ENCODE data around the gene ITIH5.

ITIH5 gene

DNA sequence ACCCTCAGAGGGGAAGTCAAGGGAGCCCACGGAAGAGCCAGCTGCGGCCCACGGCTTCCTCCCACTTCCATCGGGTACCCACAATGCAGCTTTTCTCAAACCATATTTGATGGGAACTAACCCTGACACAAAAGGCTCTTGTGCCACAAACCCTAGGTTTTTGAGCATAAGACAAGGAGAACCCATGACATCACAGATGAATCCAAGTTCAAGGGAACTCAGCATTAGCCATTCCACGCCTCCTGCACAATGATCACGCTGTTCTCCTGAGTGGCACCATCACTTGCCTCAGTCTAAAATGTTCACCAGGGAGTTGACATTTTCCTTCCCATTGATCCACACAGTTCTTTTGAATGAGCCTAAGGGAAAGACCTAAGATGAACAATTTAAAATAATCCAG, 70.4 kb downstream of the ITIH5 start:
- ChIA-PET CTCF (interaction anchor here (0.6 kb wide), 1 partner anchor 18 kb away, joined by 5 read pairs; no protein-coding TSS in a partner anchor), POLR2A (no interaction called here)
- no peak for DNase-seq (ENCODE audit: extremely low spot score)
- TF ChIP-seq ARNT (IDR thresholded peaks at IDR 0.05) (no peak), FOXM1 (IDR thresholded peaks at IDR 0.05; ENCODE audit: borderline replicate concordance) (no peak), HDGF (IDR thresholded peaks at IDR 0.05; ENCODE audit: borderline replicate concordance) (no peak), CTBP1 (IDR thresholded peaks at IDR 0.05; ENCODE audit: borderline replicate concordance) (no peak)

DNA sequence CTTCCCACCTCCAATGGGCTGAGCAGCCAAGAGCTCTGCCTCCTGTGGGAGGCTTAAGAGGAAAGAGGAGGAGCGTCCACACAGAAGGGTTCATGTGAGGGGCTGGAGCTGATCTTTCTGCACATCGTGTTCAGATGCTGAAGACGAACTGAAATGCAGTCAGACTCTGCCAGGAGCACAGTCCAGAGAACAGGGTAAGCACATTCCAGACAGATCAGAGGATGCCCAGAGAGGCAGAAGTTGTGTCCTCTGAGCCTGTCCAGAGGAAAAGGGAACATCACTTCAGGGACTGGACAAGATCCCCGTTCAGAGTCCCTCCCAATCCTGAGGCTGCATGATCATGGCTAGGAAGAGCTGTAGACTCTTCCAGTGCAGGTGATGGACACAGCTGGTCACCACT, 72.9 kb downstream of the ITIH5 start:
- POLR2A ChIA-PET = no interaction called here

DNA sequence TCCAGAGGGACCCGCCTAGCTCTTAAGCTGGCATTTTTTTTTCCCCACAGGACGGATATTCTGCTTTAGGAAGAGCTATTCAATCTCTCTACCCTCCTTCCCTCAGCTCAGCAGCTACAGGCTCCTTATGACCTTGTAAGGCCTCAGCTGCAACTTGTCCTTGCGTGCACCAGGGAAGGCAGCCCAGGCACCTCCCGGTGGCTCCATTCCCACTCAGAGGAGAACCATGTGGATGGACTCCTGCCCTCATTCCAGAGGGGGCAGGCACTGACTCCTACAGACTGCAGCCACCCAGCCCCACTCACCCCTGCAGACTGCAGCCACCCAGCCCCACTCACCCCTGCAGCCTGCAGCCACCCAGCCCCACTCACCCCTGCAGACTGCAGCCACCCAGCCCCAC, 73.7 kb downstream of the ITIH5 start:
- no peak for DNase-seq (ENCODE audit: extremely low spot score)
- TF ChIP-seq SUZ12 (IDR thresholded peaks at IDR 0.05) (no peak), ARNT (IDR thresholded peaks at IDR 0.05) (no peak), FOXM1 (IDR thresholded peaks at IDR 0.05; ENCODE audit: borderline replicate concordance) (no peak), BHLHE40 (IDR thresholded peaks at IDR 0.05; ENCODE audit: borderline replicate concordance) (no peak), FOXA1 (IDR thresholded peaks at IDR 0.05) (no peak)
- TF ChIP-seq, protein P1, sequence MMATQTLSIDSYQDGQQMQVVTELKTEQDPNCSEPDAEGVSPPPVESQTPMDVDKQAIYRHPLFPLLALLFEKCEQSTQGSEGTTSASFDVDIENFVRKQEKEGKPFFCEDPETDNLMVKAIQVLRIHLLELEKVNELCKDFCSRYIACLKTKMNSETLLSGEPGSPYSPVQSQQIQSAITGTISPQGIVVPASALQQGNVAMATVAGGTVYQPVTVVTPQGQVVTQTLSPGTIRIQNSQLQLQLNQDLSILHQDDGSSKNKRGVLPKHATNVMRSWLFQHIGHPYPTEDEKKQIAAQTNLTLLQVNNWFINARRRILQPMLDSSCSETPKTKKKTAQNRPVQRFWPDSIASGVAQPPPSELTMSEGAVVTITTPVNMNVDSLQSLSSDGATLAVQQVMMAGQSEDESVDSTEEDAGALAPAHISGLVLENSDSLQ (IDR thresholded peaks at IDR 0.05) = no peak
- POLR2A ChIA-PET = no interaction called here
- CTCF ChIA-PET = interaction anchor here (0.6 kb wide), 1 partner anchor 12 kb away, joined by 3 read pairs; no protein-coding TSS in a partner anchor

More for the DNA sequence above, 72.9 kb downstream of the ITIH5 start:
- DNase-seq (ENCODE audit: extremely low spot score) = no peak
- TF ChIP-seq LEF1 (IDR thresholded peaks at IDR 0.05; ENCODE audit: borderline replicate concordance) (no peak), CTBP1 (IDR thresholded peaks at IDR 0.05; ENCODE audit: borderline replicate concordance) (no peak), FOXK2 (IDR thresholded peaks at IDR 0.05) (no peak), ZNF384 (IDR thresholded peaks at IDR 0.05) (no peak)
- CTCF ChIA-PET = no interaction called here

DNA sequence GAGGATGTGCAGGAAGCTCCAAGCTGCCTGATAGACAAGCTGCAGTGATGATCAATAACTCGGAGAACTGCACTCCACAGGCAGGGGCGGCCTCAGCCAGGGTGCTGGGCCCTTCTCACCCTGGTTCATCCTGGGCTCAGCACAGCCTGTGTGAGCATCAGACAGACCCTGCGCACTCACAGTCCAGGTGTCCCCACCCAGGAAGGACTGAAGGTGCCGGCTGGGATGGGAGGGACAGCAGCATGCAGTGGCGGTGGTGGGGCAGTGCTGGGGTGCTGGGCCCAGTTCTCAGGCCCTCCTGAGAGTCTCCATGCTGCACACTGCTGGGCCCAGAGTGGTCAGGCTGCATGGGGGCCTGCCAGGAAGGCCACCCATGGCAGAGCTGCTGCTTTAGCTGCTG, 74.1 kb downstream of the ITIH5 start:
- TF ChIP-seq FOXA1 (IDR thresholded peaks at IDR 0.05) = no peak
- no peak for DNase-seq (ENCODE audit: extremely low spot score)
- ChIA-PET POLR2A (no interaction called here), CTCF (interaction anchor here (0.6 kb wide), 1 partner anchor 12 kb away, joined by 3 read pairs; no protein-coding TSS in a partner anchor)

DNA sequence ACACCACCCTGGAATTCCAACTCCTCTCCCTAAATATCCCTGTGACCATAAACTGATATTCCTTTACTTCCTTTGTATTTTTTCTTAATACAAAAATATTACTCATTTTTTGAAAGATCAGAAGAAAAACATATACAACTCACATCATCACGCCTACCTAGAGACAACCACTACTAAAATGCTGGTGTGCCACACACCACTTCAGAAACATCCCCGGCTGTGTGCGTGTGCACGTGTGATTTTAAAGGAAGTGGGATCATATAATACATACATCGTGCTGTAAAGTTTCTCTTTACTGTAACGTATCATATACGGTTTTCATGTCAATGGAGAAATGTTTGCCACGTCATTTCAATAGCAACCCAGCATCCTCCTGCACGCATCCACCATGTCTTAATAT, 76.5 kb downstream of the ITIH5 start:
- DNase-seq (ENCODE audit: extremely low spot score) = no peak
- POLR2A ChIA-PET = interaction anchor here (0.6 kb wide), 1 partner anchor 46 kb away, joined by 3 read pairs; no protein-coding TSS in a partner anchor
- TF ChIP-seq, protein P1 (IDR thresholded peaks at IDR 0.05) = no peak
- TF ChIP-seq FOXA1 (IDR thresholded peaks at IDR 0.05) = no peak
- TF ChIP-seq HDGF (IDR thresholded peaks at IDR 0.05; ENCODE audit: borderline replicate concordance) = no peak
- no peak for TF ChIP-seq NFRKB (IDR thresholded peaks at IDR 0.05)
- CTCF ChIA-PET = no interaction called here

DNA sequence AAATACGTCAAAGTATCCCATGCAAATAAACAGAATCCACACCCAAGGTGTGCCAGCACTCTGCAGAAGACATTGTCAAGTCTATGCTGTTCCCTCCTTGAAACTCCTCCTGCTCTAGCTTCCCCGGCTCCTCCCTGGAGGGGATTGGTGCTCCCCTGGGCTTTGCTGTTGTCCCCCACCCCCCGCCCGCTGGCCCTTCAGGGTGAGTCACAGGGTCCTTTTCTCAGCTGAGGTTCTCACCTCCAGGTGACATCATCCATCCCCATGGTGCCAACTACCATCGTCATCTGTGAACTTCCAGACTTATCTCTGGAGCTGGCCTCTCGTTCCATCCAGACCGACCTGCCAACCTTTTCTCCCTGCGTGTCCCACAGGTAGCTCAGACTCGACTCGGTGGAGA, 77.0 kb downstream of the ITIH5 start:
- DNase-seq (ENCODE audit: extremely low spot score) = no peak
- POLR2A ChIA-PET = interaction anchor here (0.6 kb wide), 1 partner anchor 45 kb away, joined by 3 read pairs; no protein-coding TSS in a partner anchor
- CTCF ChIA-PET = no interaction called here
- TF ChIP-seq LEF1 (IDR thresholded peaks at IDR 0.05; ENCODE audit: borderline replicate concordance) (no peak), TARDBP (IDR thresholded peaks at IDR 0.05) (no peak), NFRKB (IDR thresholded peaks at IDR 0.05) (no peak), SP1 (IDR thresholded peaks at IDR 0.05) (no peak), BHLHE40 (IDR thresholded peaks at IDR 0.05; ENCODE audit: borderline replicate concordance) (no peak), FOXM1 (IDR thresholded peaks at IDR 0.05; ENCODE audit: borderline replicate concordance) (no peak), SUZ12 (IDR thresholded peaks at IDR 0.05) (no peak), ARNT (IDR thresholded peaks at IDR 0.05) (no peak), CTBP1 (IDR thresholded peaks at IDR 0.05; ENCODE audit: borderline replicate concordance) (no peak), FOXA1 (IDR thresholded peaks at IDR 0.05) (no peak), ZNF384 (IDR thresholded peaks at IDR 0.05) (no peak), HDGF (IDR thresholded peaks at IDR 0.05; ENCODE audit: borderline replicate concordance) (no peak), ELF4 (IDR thresholded peaks at IDR 0.05) (no peak), L3MBTL2 (conservative IDR thresholded peaks at IDR 0.05) (no peak), FOXK2 (IDR thresholded peaks at IDR 0.05) (no peak)
- TF ChIP-seq, protein P1 (IDR thresholded peaks at IDR 0.05) = no peak

DNA sequence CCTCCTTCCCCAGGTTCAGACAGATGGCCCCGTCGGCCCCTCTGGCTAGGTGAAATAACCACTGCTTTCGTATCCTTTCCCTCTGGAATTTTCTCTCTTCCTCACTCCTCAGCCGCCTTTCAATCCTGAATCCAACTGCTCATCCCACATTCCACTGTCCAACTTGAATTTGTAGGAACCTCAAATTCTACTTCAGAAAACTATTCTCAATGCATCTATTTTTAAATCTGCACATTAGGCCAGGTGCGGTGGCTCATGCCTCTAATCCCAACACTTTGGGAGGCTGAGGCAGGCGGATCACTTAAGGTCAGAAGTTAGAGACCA, 78.9 kb downstream of the ITIH5 start:
- no peak for TF ChIP-seq HDGF (IDR thresholded peaks at IDR 0.05; ENCODE audit: borderline replicate concordance)
- ChIA-PET POLR2A (no interaction called here), CTCF (no interaction called here)

More for the DNA sequence above, 78.9 kb downstream of the ITIH5 start:
- DNase-seq (ENCODE audit: extremely low spot score) = no peak

All from HEK293T (cell line).